HCT116 (cell line): ENCODE data around the gene CFD. TPM values are rescaled to one million over a fixed set of nuclear protein-coding genes. Genes with fewer than 3 reads are reported as not detected.

Source experiments
- ATAC-seq: fragments of 200-7000 bp; cut with Tn5 transposase; 2 replicates; pipeline ENCODE4 v1.9.1; 2020; ENCODE audit warnings: mild to moderate bottlenecking, moderate library complexity
- BruUV-seq: library from RNA; stranded (reverse); fragments of 400-500 nt; replicated peaks from 2 replicates; lab custom pipeline; 2021; lab: Mats Ljungman, UMichigan
- CTCF ChIA-PET: fragments of 300-600 bp; sonication (Branson Sonifier 250); formaldehyde crosslinking; loops from one replicate; lab custom pipeline; 2021; ENCODE audit warnings: antibody characterized with exemption; lab: Charles Lee
- POLR2A ChIA-PET: fragments of 300-600, 350-600 bp; sonication (Branson Sonifier 250); formaldehyde crosslinking; loops from one replicate; lab custom pipeline; 2021; ENCODE audit warnings: antibody characterized with exemption; lab: Charles Lee
- RAD21 ChIA-PET, 2 experiments: fragments of 300-600 bp; sonication (Branson Sonifier 250); formaldehyde crosslinking; loops; one replicate each; lab custom pipeline; 2023; ENCODE audit warnings: low total read pairs in 2 of 2; ENCODE audit not compliant: uncharacterized antibody in 2 of 2, unreplicated experiment in 2 of 2, low non-redundant PET in 1 of 2; lab: Charles Lee
- DNase-seq: peaks from one replicate; pipeline ENCODE4 v3.0.0-alpha.2; 2010; ENCODE audit warnings: low read depth, low spot score
- H2AFZ ChIP-seq: fragments of 200-600 bp; shearing (Covaris generic), sonication (generic); 2 replicates; pipeline ENCODE4 v1.6.1; 2017; ENCODE audit warnings: low read depth, mixed run types, mixed read lengths, antibody characterized with exemption, low read length; ENCODE audit not compliant: poor library complexity, severe bottlenecking
- H3K27ac ChIP-seq: 2 replicates; pipeline ENCODE4 v1.5.1; 2012; ENCODE audit warnings: low read depth, low read length
- H3K27me3 ChIP-seq: fragments of 200-600 bp; sonication (generic); 2 replicates; pipeline ENCODE4 v1.6.1; 2016; ENCODE audit warnings: mixed run types, low read length, mixed read lengths; ENCODE audit not compliant: insufficient read depth
- H3K36me3 ChIP-seq, 2 experiments: fragments of 200-500 bp in 1 of 2; fragments of 200-600 bp in 1 of 2; sonication (Bioruptor generic) in 1 of 2; sonication (generic) in 1 of 2; 2 replicates each; pipeline versions ENCODE4 v1.5.1 to v1.6.1; 2014 to 2016; ENCODE audit warnings: low read length in 2 of 2, inconsistent platforms in 1 of 2, mixed read lengths in 1 of 2, mixed run types in 1 of 2; ENCODE audit not compliant: insufficient read depth in 2 of 2, control insufficient read depth in 1 of 2
- H3K4me1 ChIP-seq, 2 experiments: fragments of 200-600 bp in 1 of 2; sonication (generic) in 1 of 2; 2 replicates each; pipeline versions ENCODE4 v1.5.1 to v1.6.1; 2012 to 2017; ENCODE audit warnings: low read length in 2 of 2, inconsistent platforms in 1 of 2, mild to moderate bottlenecking in 1 of 2, mixed read lengths in 1 of 2, mixed run types in 1 of 2, moderate library complexity in 1 of 2; ENCODE audit not compliant: insufficient read depth in 2 of 2, control insufficient read depth in 1 of 2
- H3K4me2 ChIP-seq: fragments of 200-600 bp; sonication (generic); 2 replicates; pipeline ENCODE4 v1.6.1; 2017; ENCODE audit warnings: mixed run types, low read length, mixed read lengths
- H3K4me3 ChIP-seq, 2 experiments: fragments of 200-600 bp in 1 of 2; sonication (generic) in 1 of 2; replicated peaks in 1 of 2; 2 replicates each; pipeline ENCODE4 v1.5.1; 2011 to 2016; ENCODE audit warnings: low read length in 2 of 2, control low read depth in 1 of 2, low read depth in 1 of 2, mild to moderate bottlenecking in 1 of 2, mixed read lengths in 1 of 2, mixed run types in 1 of 2
- H3K79me2 ChIP-seq: fragments of 200-600 bp; sonication (generic); 2 replicates; pipeline ENCODE4 v1.6.1; 2017; ENCODE audit warnings: mild to moderate bottlenecking, mixed run types, low read length, moderate library complexity, mixed read lengths; ENCODE audit not compliant: insufficient read depth
- H3K9ac ChIP-seq: fragments of 200-600 bp; sonication (generic); 2 replicates; pipeline ENCODE4 v1.6.1; 2016; ENCODE audit warnings: low read length, mixed read lengths
- H3K9me2 ChIP-seq: fragments of 200-600 bp; sonication (generic), shearing (Covaris generic); 2 replicates; pipeline ENCODE4 v1.6.1; 2017; ENCODE audit warnings: mixed run types, mild to moderate bottlenecking, moderate library complexity; ENCODE audit not compliant: insufficient read depth
- H3K9me3 ChIP-seq, 2 experiments: fragments of 200-500 bp in 1 of 2; fragments of 200-600 bp in 1 of 2; sonication (Bioruptor generic) in 1 of 2; sonication (generic) in 1 of 2; 2 replicates each; pipeline ENCODE4 v1.6.1; 2014 to 2017; ENCODE audit warnings: low read length in 2 of 2, mixed read lengths in 2 of 2, inconsistent platforms in 1 of 2, low read depth in 1 of 2, mild to moderate bottlenecking in 1 of 2, mixed run types in 1 of 2, moderate library complexity in 1 of 2; ENCODE audit not compliant: control insufficient read depth in 1 of 2, insufficient read depth in 1 of 2
- H4K20me1 ChIP-seq: fragments of 200-600 bp; sonication (generic), shearing (Covaris generic); 2 replicates; pipeline ENCODE4 v1.6.1; 2017; ENCODE audit warnings: mixed run types, mild to moderate bottlenecking, moderate library complexity; ENCODE audit not compliant: insufficient read depth
- EGR1 ChIP-seq: IDR thresholded peaks from 2 replicates; pipeline ENCODE4 v1.6.1; 2012; ENCODE audit warnings: low read depth
- ELF1 ChIP-seq: IDR thresholded peaks from 2 replicates; pipeline ENCODE4 v1.6.1; 2012; ENCODE audit warnings: low read depth, borderline replicate concordance
- EZH2 ChIP-seq: fragments of 200-600 bp; sonication (generic); IDR thresholded peaks from 2 replicates; pipeline ENCODE4 v1.6.1; 2017; ENCODE audit warnings: antibody characterized with exemption, mixed run types
- REST ChIP-seq: IDR thresholded peaks from 2 replicates; pipeline ENCODE4 v1.6.1; 2012; ENCODE audit warnings: low read depth
- SP1 ChIP-seq: IDR thresholded peaks from 2 replicates; pipeline ENCODE4 v1.6.1; 2012; ENCODE audit warnings: low read depth
- ZFX ChIP-seq: fragments of 450-650 bp; IDR thresholded peaks from 2 replicates; pipeline ENCODE4 v1.6.1; 2017
- intact Hi-C: fragments of 100-400 bp; cut with micrococcal nuclease; formaldehyde crosslinking; loops from 2 replicates; pipeline ENCODE4 v1.10.0; 2022
- total RNA-seq: library from RNA; stranded (reverse); gene quantifications from one replicate; pipeline ENCODE4 v1.2.1, GENCODE V29; 2021; ENCODE audit not compliant: unreplicated experiment

The CFD gene
- total RNA-seq, 1 experiment from 2014 or later = 80.2 TPM

GRCh38 chr19:850979-851335 lies 8.5 kb upstream of the CFD start:
- H3K27me3 ChIP-seq = no peaks in the 10 kb centered on the region
- TF ChIP-seq SP1 (no peak), ZFX (0 out of 2 replicates have a peak, but pooled peaks have one; percentile 10), EZH2 (no peak), EGR1 (no peak), ELF1 (no peak), REST (no peak)
- peak; percentile 26 for ATAC-seq
- H2AFZ ChIP-seq = no peak overlapping the region
- H3K79me2 ChIP-seq = no peaks in the 10 kb centered on the region
- H4K20me1 ChIP-seq = no peaks in the 10 kb centered on the region
- H3K36me3 ChIP-seq = no peaks in the 10 kb centered on the region
- CTCF ChIA-PET = no interaction called here
- H3K9me3 ChIP-seq = no peaks in the 10 kb centered on the region
- no TSS peak for BruUV-seq
- H3K9ac ChIP-seq = no peak overlapping the region
- POLR2A ChIA-PET = interaction anchor here (1.1 kb wide), 1 partner anchor 9 kb away, joined by 4 read pairs; the partner anchor contains the start of gene CFD
- peak overlapping the region; percentile 51; the same call in 1 of the 2 replicates for H3K4me2 ChIP-seq
- intact Hi-C loops = no loop called here
- peaks cover 5 to 10% of the 10 kb centered on the region in 2 experiments; a peak in 3 of 4 replicates for H3K4me1 ChIP-seq
- RAD21 ChIA-PET = no interaction called here
- no peaks in the 10 kb centered on the region for H3K9me2 ChIP-seq
- no peak for DNase-seq
- H3K27ac ChIP-seq = peak overlapping the region; percentile 8; the same call in 1 of the 2 replicates
- H3K4me3 ChIP-seq = no peak overlapping the region
